ENCODE results near the gene SSTR3. TPM values are rescaled to one million over a fixed set of nuclear protein-coding genes. Genes with fewer than 3 reads are reported as not detected.

The SSTR3 gene
- total and polyA plus RNA-seq, 10 of the 15 experiments (the other 5 are each of a cell fraction or from before 2014, with no cell fraction given): 0.03 to 4.5 (median 2.4) TPM

- Histone ChIP-seq H3K4me1 (ENCODE audit: control insufficient read depth, insufficient read depth, low read length) (peaks cover 4% of the 10 kb centered on the region; the same call in 1 of the 2 replicates), H3K36me3 (ENCODE audit: control insufficient read depth in 2 of 2, insufficient read depth in 2 of 2, low read length in 1 of 2) (no peaks in the 10 kb centered on the region), H3K9me3 (replicated peaks; ENCODE audit: control insufficient read depth, insufficient read depth, low read length) (peaks cover 4% of the 10 kb centered on the region; the same call in 2 of the 3 replicates), H2AFZ (ENCODE audit: control insufficient read depth, low read depth, low read length) (no peak overlapping the region), H3K27me3 (replicated peaks in 1 of 2; ENCODE audit: control insufficient read depth in 2 of 2, insufficient read depth in 2 of 2, low read length in 1 of 2) (no peaks in the 10 kb centered on the region; a peak in 2 of 4 replicates), H3K9ac (ENCODE audit: control insufficient read depth, insufficient read depth, low read length) (no peak overlapping the region), H4K20me1 (ENCODE audit: control insufficient read depth, insufficient read depth) (no peaks in the 10 kb centered on the region), H3K4me3 (no peak overlapping the region), H3K4me2 (ENCODE audit: control insufficient read depth, insufficient read depth) (no peak overlapping the region), H3K79me2 (ENCODE audit: control insufficient read depth, insufficient read depth, low read length) (no peaks in the 10 kb centered on the region), H3K27ac (ENCODE audit: control insufficient read depth, insufficient read depth) (no peak overlapping the region)
- CTCF ChIA-PET: interaction anchor here (0.9 to 1.5 kb wide), 5 partner anchors 11 to 101 kb away, joined by 3 to 4 read pairs (median 3); no protein-coding TSS in a partner anchor
- POLR2A ChIA-PET: interaction anchor here (1.0 to 1.8 kb wide), 2 partner anchors 10 to 11 kb away, joined by 3 to 4 read pairs; partner anchors contain the start of gene C1QTNF6
- WGBS (ENCODE audit: insufficient coverage, insufficient replicate concordance, low lambda C conversion rate, missing lambda C conversion rate): 33% methylated on average over 3 of the region's 3 CpGs
- DNase-seq (ENCODE audit: low read depth, low spot score): no peak
- BruUV-seq (replicated peaks): no TSS peak
- RAD21 ChIA-PET (ENCODE audit: unreplicated experiment): interaction anchor here (1.4 to 1.9 kb wide), 2 partner anchors 10 to 73 kb away, joined by 3 to 4 read pairs; no protein-coding TSS in a partner anchor
- ATAC-seq: no peak
- SMC1A ChIA-PET (ENCODE audit: uncharacterized antibody, unreplicated experiment): no interaction called here
- in situ Hi-C loops (cut with MboI): no loop called here
- no peak for FAIRE-seq
- intact Hi-C loops (cut with micrococcal nuclease; ENCODE audit: unreplicated experiment): no loop called here
- TF ChIP-seq IRF5 (IDR thresholded peaks at IDR 0.05; ENCODE audit: borderline replicate concordance): no peak
- TF ChIP-seq STAT1 (conservative IDR thresholded peaks at IDR 0.05): no peak
- no peak for TF ChIP-seq ZZZ3 (IDR thresholded peaks at IDR 0.05; ENCODE audit: control insufficient read depth, insufficient read length, low read depth)
- no peak for TF ChIP-seq NR2F1 (conservative IDR thresholded peaks at IDR 0.05)
- no peak for TF ChIP-seq NFIC (IDR thresholded peaks at IDR 0.05; ENCODE audit: low read depth, low read length)
- TF ChIP-seq POU2F2 (IDR thresholded peaks at IDR 0.05; ENCODE audit: borderline replicate concordance, low read depth, low read length): no peak
- no peak for TF ChIP-seq STAT3 (IDR thresholded peaks at IDR 0.05; ENCODE audit: low read depth, low read length)
- no peak for TF ChIP-seq NFYA (IDR thresholded peaks at IDR 0.05; ENCODE audit: borderline replicate concordance, low read depth, low read length)
- no peak for TF ChIP-seq PAX5 (IDR thresholded peaks at IDR 0.05; ENCODE audit: borderline replicate concordance, low read depth, low read length)
- TF ChIP-seq BHLHE40 (IDR thresholded peaks at IDR 0.05; ENCODE audit: borderline replicate concordance in 1 of 2, low read depth in 2 of 2, low read length in 1 of 2): no peak
- TF ChIP-seq PML (IDR thresholded peaks at IDR 0.05; ENCODE audit: low read length): no peak
- TF ChIP-seq POLR2AphosphoS5 (IDR thresholded peaks at IDR 0.05; ENCODE audit: low read length): no peak
- TF ChIP-seq, protein P1, sequence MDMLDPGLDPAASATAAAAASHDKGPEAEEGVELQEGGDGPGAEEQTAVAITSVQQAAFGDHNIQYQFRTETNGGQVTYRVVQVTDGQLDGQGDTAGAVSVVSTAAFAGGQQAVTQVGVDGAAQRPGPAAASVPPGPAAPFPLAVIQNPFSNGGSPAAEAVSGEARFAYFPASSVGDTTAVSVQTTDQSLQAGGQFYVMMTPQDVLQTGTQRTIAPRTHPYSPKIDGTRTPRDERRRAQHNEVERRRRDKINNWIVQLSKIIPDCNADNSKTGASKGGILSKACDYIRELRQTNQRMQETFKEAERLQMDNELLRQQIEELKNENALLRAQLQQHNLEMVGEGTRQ (IDR thresholded peaks at IDR 0.05; ENCODE audit: borderline replicate concordance, low read depth, low read length): no peak
- no peak for TF ChIP-seq YBX1 (IDR thresholded peaks at IDR 0.05)
- TF ChIP-seq WRNIP1 (IDR thresholded peaks at IDR 0.05; ENCODE audit: borderline replicate concordance, low read depth, low read length): no peak
- no peak for TF ChIP-seq IRF4 (IDR thresholded peaks at IDR 0.05; ENCODE audit: low read depth, low read length)
- TF ChIP-seq MEF2B (IDR thresholded peaks at IDR 0.05; ENCODE audit: partially characterized antibody, poor library complexity, severe bottlenecking): no peak
- TF ChIP-seq BCLAF1 (IDR thresholded peaks at IDR 0.05): no peak
Observed at GRCh38 chr22:37177755-37178154, 34.5 kb downstream of the SSTR3 start.

All from GM12878 (cell line).